ENCODE data around the gene CXCL9.

The CXCL9 gene

DNA sequence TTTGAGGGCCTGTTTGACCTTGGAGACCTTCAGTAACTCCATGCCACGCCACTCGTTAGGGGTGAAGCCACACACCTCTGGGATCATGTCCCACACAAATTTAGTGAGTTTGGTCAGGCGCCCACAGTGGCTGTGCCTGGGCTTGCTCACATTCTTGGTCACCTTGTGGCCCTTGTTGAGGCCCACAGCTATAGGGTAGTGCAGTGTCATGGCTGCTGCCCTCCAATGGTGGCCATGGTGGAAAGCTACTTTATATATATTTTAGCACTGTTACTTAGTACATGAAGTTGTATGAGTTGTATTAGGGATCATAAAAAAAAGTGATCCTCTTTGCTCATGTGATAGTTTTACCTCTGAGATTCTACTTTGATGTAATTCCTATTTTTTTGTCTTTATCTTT, 29.5 kb upstream of the CXCL9 start (continued):
- TF ChIP-seq REST (tag by site-specific recombination; IDR thresholded peaks at IDR 0.05) (no peak), ZFP41 (tag by site-specific recombination; IDR thresholded peaks at IDR 0.05; ENCODE audit: borderline replicate concordance) (no peak), ZNF510 (tag by site-specific recombination; IDR thresholded peaks at IDR 0.05; ENCODE audit: insufficient replicate concordance) (no peak), ZNF785 (tag by site-specific recombination; IDR thresholded peaks at IDR 0.05) (no peak)

GRCh38 chr4:76035799-76036380, 28.6 kb upstream of the CXCL9 start, which contains the start of gene CXCL11:
CXCL11 (minus strand) TSS chr4:76036070; CDS start chr4:76035987, 83 bp downstream.
- H3K36me3 ChIP-seq (ENCODE audit: control insufficient read depth in 2 of 2, insufficient read depth in 1 of 2, low read length in 2 of 2): no peaks in the 10 kb centered on the region
- no peak within 1 kb of the TSS for H3K27ac ChIP-seq (ENCODE audit: extremely low read depth, low read depth, low read length)
- ChIA-PET CTCF (interaction anchor here (1.0 to 2.0 kb wide), 2 partner anchors 22 to 40 kb away, joined by 3 to 5 read pairs; no protein-coding TSS in a partner anchor), POLR2A (no interaction called here)
- TF ChIP-seq ZNF138 (tag by site-specific recombination; IDR thresholded peaks at IDR 0.05; ENCODE audit: borderline replicate concordance): no peak
- 0 out of 2 replicates have a peak, but pooled peaks have one; percentile 38 for TF ChIP-seq PRDM1 (tag by site-specific recombination; IDR thresholded peaks at IDR 0.05)
- TF ChIP-seq ZIC2 (tag by site-specific recombination; IDR thresholded peaks at IDR 0.05): no peak
- TF ChIP-seq TSHZ1 (tag by site-specific recombination; IDR thresholded peaks at IDR 0.05; ENCODE audit: borderline replicate concordance): no peak
- no peak within 1 kb of the TSS for H3K4me3 ChIP-seq (ENCODE audit: low read depth, low read length)
- H3K9me3 ChIP-seq (ENCODE audit: control insufficient read depth, insufficient read depth, low read depth, low read length): no peaks in the 10 kb centered on the region
- no peaks in the 10 kb centered on the region for H3K4me1 ChIP-seq (ENCODE audit: control insufficient read depth, insufficient read depth, low read length)

GRCh38 chr4:76035141-76035540, 27.8 kb upstream of the CXCL9 start:
- TF ChIP-seq, protein P1, sequence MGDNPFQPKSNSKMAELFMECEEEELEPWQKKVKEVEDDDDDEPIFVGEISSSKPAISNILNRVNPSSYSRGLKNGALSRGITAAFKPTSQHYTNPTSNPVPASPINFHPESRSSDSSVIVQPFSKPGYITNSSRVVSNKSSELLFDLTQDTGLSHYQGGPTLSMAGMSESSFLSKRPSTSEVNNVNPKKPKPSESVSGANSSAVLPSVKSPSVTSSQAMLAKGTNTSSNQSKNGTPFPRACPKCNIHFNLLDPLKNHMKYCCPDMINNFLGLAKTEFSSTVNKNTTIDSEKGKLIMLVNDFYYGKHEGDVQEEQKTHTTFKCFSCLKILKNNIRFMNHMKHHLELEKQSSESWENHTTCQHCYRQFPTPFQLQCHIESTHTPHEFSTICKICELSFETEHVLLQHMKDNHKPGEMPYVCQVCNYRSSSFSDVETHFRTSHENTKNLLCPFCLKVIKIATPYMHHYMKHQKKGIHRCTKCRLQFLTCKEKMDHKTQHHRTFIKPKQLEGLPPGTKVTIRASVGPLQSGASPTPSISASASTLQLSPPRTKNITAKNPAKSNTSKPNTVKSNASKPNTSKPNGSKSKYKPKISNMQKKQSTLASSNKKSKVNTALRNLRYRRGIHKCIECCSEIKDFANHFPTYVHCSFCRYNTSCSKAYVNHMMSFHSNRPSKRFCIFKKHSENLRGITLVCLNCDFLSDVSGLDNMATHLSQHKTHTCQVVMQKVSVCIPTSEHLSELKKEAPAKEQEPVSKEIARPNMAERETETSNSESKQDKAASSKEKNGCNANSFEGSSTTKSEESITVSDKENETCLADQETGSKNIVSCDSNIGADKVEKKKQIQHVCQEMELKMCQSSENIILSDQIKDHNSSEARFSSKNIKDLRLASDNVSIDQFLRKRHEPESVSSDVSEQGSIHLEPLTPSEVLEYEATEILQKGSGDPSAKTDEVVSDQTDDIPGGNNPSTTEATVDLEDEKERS (tag by site-specific recombination; IDR thresholded peaks at IDR 0.05): no peak
- TF ChIP-seq ZFP41 (tag by site-specific recombination; IDR thresholded peaks at IDR 0.05; ENCODE audit: borderline replicate concordance) (no peak), ZNF664 (tag by site-specific recombination; IDR thresholded peaks at IDR 0.05) (no peak), ZNF292 (tag by site-specific recombination; IDR thresholded peaks at IDR 0.05; ENCODE audit: borderline replicate concordance, low read depth) (no peak), ZNF777 (tag by site-specific recombination; IDR thresholded peaks at IDR 0.05; ENCODE audit: borderline replicate concordance) (no peak)
- TF ChIP-seq, protein P2, sequence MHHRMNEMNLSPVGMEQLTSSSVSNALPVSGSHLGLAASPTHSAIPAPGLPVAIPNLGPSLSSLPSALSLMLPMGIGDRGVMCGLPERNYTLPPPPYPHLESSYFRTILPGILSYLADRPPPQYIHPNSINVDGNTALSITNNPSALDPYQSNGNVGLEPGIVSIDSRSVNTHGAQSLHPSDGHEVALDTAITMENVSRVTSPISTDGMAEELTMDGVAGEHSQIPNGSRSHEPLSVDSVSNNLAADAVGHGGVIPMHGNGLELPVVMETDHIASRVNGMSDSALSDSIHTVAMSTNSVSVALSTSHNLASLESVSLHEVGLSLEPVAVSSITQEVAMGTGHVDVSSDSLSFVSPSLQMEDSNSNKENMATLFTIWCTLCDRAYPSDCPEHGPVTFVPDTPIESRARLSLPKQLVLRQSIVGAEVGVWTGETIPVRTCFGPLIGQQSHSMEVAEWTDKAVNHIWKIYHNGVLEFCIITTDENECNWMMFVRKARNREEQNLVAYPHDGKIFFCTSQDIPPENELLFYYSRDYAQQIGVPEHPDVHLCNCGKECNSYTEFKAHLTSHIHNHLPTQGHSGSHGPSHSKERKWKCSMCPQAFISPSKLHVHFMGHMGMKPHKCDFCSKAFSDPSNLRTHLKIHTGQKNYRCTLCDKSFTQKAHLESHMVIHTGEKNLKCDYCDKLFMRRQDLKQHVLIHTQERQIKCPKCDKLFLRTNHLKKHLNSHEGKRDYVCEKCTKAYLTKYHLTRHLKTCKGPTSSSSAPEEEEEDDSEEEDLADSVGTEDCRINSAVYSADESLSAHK (tag by site-specific recombination; IDR thresholded peaks at IDR 0.05): no peak
- POLR2A ChIA-PET: no interaction called here
- Histone ChIP-seq H3K9me3 (ENCODE audit: control insufficient read depth, insufficient read depth, low read depth, low read length) (no peaks in the 10 kb centered on the region), H3K4me3 (ENCODE audit: low read depth, low read length) (no peak overlapping the region), H3K36me3 (ENCODE audit: control insufficient read depth in 2 of 2, insufficient read depth in 1 of 2, low read length in 2 of 2) (no peaks in the 10 kb centered on the region), H3K27ac (ENCODE audit: extremely low read depth, low read depth, low read length) (no peak overlapping the region), H3K4me1 (ENCODE audit: control insufficient read depth, insufficient read depth, low read length) (no peaks in the 10 kb centered on the region)
- CTCF ChIA-PET: interaction anchor here (1.0 kb wide), 1 partner anchor 23 kb away, joined by 3 read pairs; no protein-coding TSS in a partner anchor

All from HEK293 (cell line).